GM06990 (cell line): Measurements from ENCODE around the gene DCUN1D1.

ENCODE experiments used
- DNase-seq: peaks from one replicate; pipeline ENCODE4 v3.0.0-alpha.2; 2011; ENCODE audit not compliant: insufficient read length; ENCODE audit errors: extremely low read depth
- H3K27me3 ChIP-seq: replicated peaks from 2 replicates; pipeline ENCODE4 v1.6.0; 2011; ENCODE audit warnings: low read length; ENCODE audit not compliant: control insufficient read depth, insufficient read depth
- H3K36me3 ChIP-seq: 2 replicates; pipeline ENCODE4 v1.5.1; 2011; ENCODE audit warnings: low read length; ENCODE audit not compliant: control insufficient read depth, insufficient read depth
- H3K4me3 ChIP-seq: replicated peaks from 2 replicates; pipeline ENCODE4 v1.5.1; 2011; ENCODE audit warnings: low read depth, mild to moderate bottlenecking, control low read depth, low read length
- TF ChIP-seq, protein P1 (sequence below): IDR thresholded peaks from 2 replicates; pipeline ENCODE4 v1.5.1; 2011; ENCODE audit warnings: low read length, control low read depth, mild to moderate bottlenecking, inconsistent platforms; ENCODE audit not compliant: insufficient read depth, poor library complexity, severe bottlenecking

DCUN1D1 gene

DNA sequence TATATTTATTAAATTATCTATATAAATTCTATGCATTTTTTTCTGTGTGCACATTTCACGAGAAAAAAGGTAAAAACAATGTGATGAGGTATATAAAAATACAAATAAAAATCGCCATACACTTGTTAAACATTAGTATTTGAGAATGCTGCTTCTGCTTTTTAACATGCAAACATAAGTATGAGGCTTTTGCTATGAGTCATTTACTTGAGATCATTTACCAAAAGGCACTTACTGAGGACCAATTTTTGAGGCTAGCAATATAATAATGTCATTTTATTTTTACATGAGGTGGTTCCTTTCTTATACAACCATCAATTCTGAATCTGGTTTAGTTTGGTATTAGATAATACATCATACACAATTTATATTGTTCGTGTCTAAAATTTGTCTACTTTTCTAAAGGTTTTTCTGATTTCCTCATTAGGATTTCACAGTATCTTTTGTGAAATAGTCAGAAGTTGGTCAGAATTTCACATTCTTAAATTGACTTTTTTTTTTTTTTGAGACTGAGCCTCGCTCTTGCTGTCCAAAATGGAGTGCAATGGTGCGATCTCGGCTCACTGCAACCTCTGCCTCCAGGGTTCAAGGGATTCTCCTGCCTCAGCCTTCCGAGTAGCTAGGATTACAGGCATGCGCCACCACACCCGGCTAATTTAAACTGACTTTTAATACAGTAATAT lies 25.6 kb downstream of the DCUN1D1 start:
- TF ChIP-seq, protein P1, sequence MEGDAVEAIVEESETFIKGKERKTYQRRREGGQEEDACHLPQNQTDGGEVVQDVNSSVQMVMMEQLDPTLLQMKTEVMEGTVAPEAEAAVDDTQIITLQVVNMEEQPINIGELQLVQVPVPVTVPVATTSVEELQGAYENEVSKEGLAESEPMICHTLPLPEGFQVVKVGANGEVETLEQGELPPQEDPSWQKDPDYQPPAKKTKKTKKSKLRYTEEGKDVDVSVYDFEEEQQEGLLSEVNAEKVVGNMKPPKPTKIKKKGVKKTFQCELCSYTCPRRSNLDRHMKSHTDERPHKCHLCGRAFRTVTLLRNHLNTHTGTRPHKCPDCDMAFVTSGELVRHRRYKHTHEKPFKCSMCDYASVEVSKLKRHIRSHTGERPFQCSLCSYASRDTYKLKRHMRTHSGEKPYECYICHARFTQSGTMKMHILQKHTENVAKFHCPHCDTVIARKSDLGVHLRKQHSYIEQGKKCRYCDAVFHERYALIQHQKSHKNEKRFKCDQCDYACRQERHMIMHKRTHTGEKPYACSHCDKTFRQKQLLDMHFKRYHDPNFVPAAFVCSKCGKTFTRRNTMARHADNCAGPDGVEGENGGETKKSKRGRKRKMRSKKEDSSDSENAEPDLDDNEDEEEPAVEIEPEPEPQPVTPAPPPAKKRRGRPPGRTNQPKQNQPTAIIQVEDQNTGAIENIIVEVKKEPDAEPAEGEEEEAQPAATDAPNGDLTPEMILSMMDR: no peak
- Histone ChIP-seq H3K4me3 (no peak overlapping the region), H3K36me3 (no peaks in the 10 kb centered on the region; the same call in none of the 2 replicates), H3K27me3 (no peaks in the 10 kb centered on the region)
- no peak for DNase-seq

GRCh38 chr3:182949688-182950087 lies 30.6 kb downstream of the DCUN1D1 start:
- DNase-seq: no peak
- Histone ChIP-seq H3K27me3 (no peaks in the 10 kb centered on the region), H3K4me3 (no peak overlapping the region), H3K36me3 (peaks cover 2% of the 10 kb centered on the region)
- TF ChIP-seq, protein P1: no peak

- TF ChIP-seq, protein P1: no peak
- Histone ChIP-seq H3K36me3 (peaks cover 2% of the 10 kb centered on the region), H3K27me3 (no peaks in the 10 kb centered on the region), H3K4me3 (no peak overlapping the region)
- no peak for DNase-seq
Observed at GRCh38 chr3:182948305-182948704, 32.0 kb downstream of the DCUN1D1 start.

DNA sequence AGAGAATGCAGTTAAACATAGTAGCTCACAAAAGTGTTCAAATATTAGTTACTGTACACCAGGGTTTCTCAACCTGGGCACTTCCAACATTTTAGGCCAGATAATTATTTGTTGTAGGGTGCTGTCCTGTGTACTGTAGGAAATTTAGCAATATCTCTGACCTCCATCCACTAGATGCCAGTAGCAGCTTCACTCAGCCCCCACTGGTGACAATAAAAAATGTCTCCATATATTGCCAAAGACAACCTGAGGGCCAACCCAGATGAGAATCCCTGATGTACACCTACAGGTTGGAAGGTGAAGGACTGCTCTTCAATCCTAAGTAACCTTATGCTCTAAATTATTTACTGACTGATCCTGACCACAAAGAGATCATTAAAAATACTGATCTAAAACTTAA lies 32.5 kb downstream of the DCUN1D1 start:
- TF ChIP-seq, protein P1: no peak
- no peak for DNase-seq

GRCh38 chr3:182941719-182942118 lies 38.6 kb downstream of the DCUN1D1 start:
- Histone ChIP-seq H3K4me3 (no peak overlapping the region), H3K27me3 (no peaks in the 10 kb centered on the region), H3K36me3 (peaks cover under 1% of the 10 kb centered on the region; the same call in 1 of the 2 replicates)
- TF ChIP-seq, protein P1: no peak
- DNase-seq: no peak

More for the DNA sequence above, 32.5 kb downstream of the DCUN1D1 start:
- Histone ChIP-seq H3K36me3 (peaks cover 2% of the 10 kb centered on the region), H3K27me3 (no peaks in the 10 kb centered on the region), H3K4me3 (no peak overlapping the region)
